Lung (tissue), 12 donors: ENCODE measurements around the gene CDH23. TPM values are rescaled to one million over a fixed set of nuclear protein-coding genes. Genes with fewer than 3 reads are reported as not detected.

Source experiments
- ATAC-seq: fragments of 200-7000 bp; cut with Tn5 transposase; one replicate; pipeline ENCODE4 v1.9.1; 2020; ENCODE audit warnings: moderate number of reproducible peaks; ENCODE audit not compliant: insufficient read depth, low FRiP score
- DNase-seq, 3 donors: peaks; one replicate each; pipeline ENCODE4 v3.0.0-alpha.2; 2013 to 2017
- H3K27ac ChIP-seq, 2 donors: one replicate each; pipeline ENCODE4 v1.5.1; 2013; ENCODE audit warnings: mild to moderate bottlenecking in 2 of 2, moderate library complexity in 2 of 2, control low read depth in 1 of 2, inconsistent platforms in 1 of 2, low read depth in 1 of 2, low read length in 1 of 2
- H3K27me3 ChIP-seq, 3 donors: one replicate each; pipeline ENCODE4 v1.5.1; 2013; ENCODE audit warnings: low read length in 2 of 3; ENCODE audit not compliant: control insufficient read depth in 3 of 3, insufficient read depth in 3 of 3
- H3K36me3 ChIP-seq, 4 donors: one replicate each; pipeline ENCODE4 v1.5.1; 2013; ENCODE audit warnings: low read length in 4 of 4, mild to moderate bottlenecking in 1 of 4, moderate library complexity in 1 of 4; ENCODE audit not compliant: control insufficient read depth in 4 of 4, insufficient read depth in 4 of 4
- H3K4me1 ChIP-seq, 5 donors: one replicate each; pipeline ENCODE4 v1.5.1; 2013; ENCODE audit warnings: low read length in 5 of 5, mild to moderate bottlenecking in 2 of 5, moderate library complexity in 1 of 5; ENCODE audit not compliant: control insufficient read depth in 5 of 5, insufficient read depth in 5 of 5
- H3K4me3 ChIP-seq: one replicate; pipeline ENCODE4 v1.5.1; 2013; ENCODE audit warnings: mild to moderate bottlenecking, control low read depth, moderate library complexity
- H3K9ac ChIP-seq, 2 donors: one replicate each; pipeline ENCODE4 v1.5.1; 2013; ENCODE audit warnings: low read length in 2 of 2, control low read depth in 1 of 2; ENCODE audit not compliant: insufficient read depth in 1 of 2
- H3K9me3 ChIP-seq, 4 donors: one replicate each; pipeline ENCODE4 v1.5.1; 2013; ENCODE audit warnings: low read length in 3 of 4, mild to moderate bottlenecking in 1 of 4, moderate library complexity in 1 of 4; ENCODE audit not compliant: control insufficient read depth in 4 of 4, insufficient read depth in 3 of 4
- CTCF ChIP-seq: IDR thresholded peaks from 2 replicates; pipeline ENCODE4 v1.5.1; 2012; ENCODE audit warnings: mild to moderate bottlenecking; ENCODE audit errors: control extremely low read depth, extremely low read depth
- WGBS, 2 donors: extraction: QIAGEN DNeasy Blood & Tissue Kit; methylation state at CpG; one replicate each; pipeline ENCODE4 v1.1.7; 2013; 5-methylcytosine and 5-hydroxymethylcytosine counted together
- polyA plus RNA-seq, 2 donors: library from polyadenylated mRNA; stranded (reverse); fragments of 200-250 nt; gene quantifications; one replicate each; pipeline ENCODE4 v1.2.1, GENCODE V29; 2013
- total RNA-seq, 2 donors: library from RNA; depleted of rRNA in 1 of 2; stranded (reverse); fragments of >200 nt in 1 of 2; gene quantifications; one replicate each; pipeline ENCODE4 v1.2.1, GENCODE V29; 2014 to 2021
- donor health status: control.
- donor health status: control.
- donor health status: Bipolar disorder and iron deficiency.
- donor health status: healthy.
- donor health status: DM: yes; HTN: yes; CAD: no.

CDH23 gene
- total and polyA plus RNA-seq, 4 donors: 4.5 to 29.5 (median 6.0) TPM

- H3K36me3 ChIP-seq: no peaks in the 10 kb centered on the region
- H3K4me1 ChIP-seq: peaks cover under 1 to 15% (median 7%) of the 10 kb centered on the region in 5 donors
- 80 to 88% methylated on average over 5 of the region's 5 CpGs for WGBS, 2 donors
- ATAC-seq: no peak
- H3K9me3 ChIP-seq: no peaks in the 10 kb centered on the region
- H3K9ac ChIP-seq: no peak overlapping the region
- no peak for TF ChIP-seq CTCF
- no peak overlapping the region for H3K4me3 ChIP-seq
- DNase-seq: no peak
- H3K27me3 ChIP-seq: no peaks in the 10 kb centered on the region
- H3K27ac ChIP-seq: no peak overlapping the region
These were observed 302.0 kb downstream of the CDH23 start for GRCh38 chr10:71698737-71699136.

- ATAC-seq (no peak), DNase-seq (peak in 2 of 3 donors; percentile 35 to 59)
- Histone ChIP-seq H3K27me3 (no peaks in the 10 kb centered on the region), H3K9me3 (no peaks in the 10 kb centered on the region), H3K27ac (no peak overlapping the region), H3K4me1 (peaks cover 0 to 11% (median 5%) of the 10 kb centered on the region in 5 donors), H3K4me3 (no peak overlapping the region), H3K36me3 (no peaks in the 10 kb centered on the region), H3K9ac (no peak overlapping the region)
- WGBS, 2 donors: 91 to 94% methylated on average over 11 of the region's 11 CpGs
- no peak for TF ChIP-seq CTCF
These were observed 304.1 kb downstream of the CDH23 start for GRCh38 chr10:71700731-71701368.

GRCh38 chr10:71701496-71702132 lies 304.9 kb downstream of the CDH23 start:
- Histone ChIP-seq H3K4me1 (peaks cover 0 to 11% (median 4%) of the 10 kb centered on the region in 5 donors), H3K9ac (no peak overlapping the region), H3K27me3 (no peaks in the 10 kb centered on the region), H3K4me3 (no peak overlapping the region), H3K9me3 (no peaks in the 10 kb centered on the region), H3K36me3 (no peaks in the 10 kb centered on the region), H3K27ac (no peak overlapping the region)
- 69 to 72% methylated on average over 11 of the region's 11 CpGs for WGBS, 2 donors
- DNase-seq: no peak
- no peak for TF ChIP-seq CTCF
- ATAC-seq: no peak
